Liver (tissue), 3 donors: Measurements from ENCODE around the gene JAK1.

ENCODE experiments used
- GABPA ChIP-seq, 2 donors: IDR thresholded peaks in 1 of 2; conservative IDR thresholded peaks in 1 of 2; 2 replicates each; pipeline ENCODE4 v1.6.1; 2016; ENCODE audit warnings: antibody characterized with exemption in 2 of 2, mild to moderate bottlenecking in 1 of 2, moderate library complexity in 1 of 2
- HNF4A ChIP-seq, 2 donors: conservative IDR thresholded peaks; 2 replicates each; pipeline ENCODE4 v1.6.1; 2016; ENCODE audit warnings: antibody characterized with exemption in 2 of 2, mild to moderate bottlenecking in 2 of 2
- RAD21 ChIP-seq, 2 donors: IDR thresholded peaks; 2 replicates each; pipeline ENCODE4 v1.6.1; 2016; ENCODE audit warnings: antibody characterized with exemption in 2 of 2, mild to moderate bottlenecking in 2 of 2
- TAF1 ChIP-seq: conservative IDR thresholded peaks from 2 replicates; pipeline ENCODE4 v1.6.1; 2016; ENCODE audit warnings: antibody characterized with exemption, mild to moderate bottlenecking
- YY1 ChIP-seq: IDR thresholded peaks from 2 replicates; pipeline ENCODE4 v1.6.1; 2016; ENCODE audit warnings: antibody characterized with exemption, mild to moderate bottlenecking
- TF ChIP-seq, protein P1 (sequence below): fragments of 150-350 bp; IDR thresholded peaks from 2 replicates; pipeline ENCODE4 v1.5.1; 2017; ENCODE audit warnings: improper control_type of control experiment, low read depth, low read length; ENCODE audit not compliant: missing input control
- TF ChIP-seq, protein P2 (sequence below): IDR thresholded peaks from 2 replicates; pipeline ENCODE4 v1.6.1; 2016; ENCODE audit warnings: antibody characterized with exemption
- TF ChIP-seq, protein P3 (sequence below): IDR thresholded peaks from 2 replicates; pipeline ENCODE4 v1.6.1; 2016; ENCODE audit warnings: antibody characterized with exemption
- donor health status: healthy.
- donor health status: healthy.

DNA sequence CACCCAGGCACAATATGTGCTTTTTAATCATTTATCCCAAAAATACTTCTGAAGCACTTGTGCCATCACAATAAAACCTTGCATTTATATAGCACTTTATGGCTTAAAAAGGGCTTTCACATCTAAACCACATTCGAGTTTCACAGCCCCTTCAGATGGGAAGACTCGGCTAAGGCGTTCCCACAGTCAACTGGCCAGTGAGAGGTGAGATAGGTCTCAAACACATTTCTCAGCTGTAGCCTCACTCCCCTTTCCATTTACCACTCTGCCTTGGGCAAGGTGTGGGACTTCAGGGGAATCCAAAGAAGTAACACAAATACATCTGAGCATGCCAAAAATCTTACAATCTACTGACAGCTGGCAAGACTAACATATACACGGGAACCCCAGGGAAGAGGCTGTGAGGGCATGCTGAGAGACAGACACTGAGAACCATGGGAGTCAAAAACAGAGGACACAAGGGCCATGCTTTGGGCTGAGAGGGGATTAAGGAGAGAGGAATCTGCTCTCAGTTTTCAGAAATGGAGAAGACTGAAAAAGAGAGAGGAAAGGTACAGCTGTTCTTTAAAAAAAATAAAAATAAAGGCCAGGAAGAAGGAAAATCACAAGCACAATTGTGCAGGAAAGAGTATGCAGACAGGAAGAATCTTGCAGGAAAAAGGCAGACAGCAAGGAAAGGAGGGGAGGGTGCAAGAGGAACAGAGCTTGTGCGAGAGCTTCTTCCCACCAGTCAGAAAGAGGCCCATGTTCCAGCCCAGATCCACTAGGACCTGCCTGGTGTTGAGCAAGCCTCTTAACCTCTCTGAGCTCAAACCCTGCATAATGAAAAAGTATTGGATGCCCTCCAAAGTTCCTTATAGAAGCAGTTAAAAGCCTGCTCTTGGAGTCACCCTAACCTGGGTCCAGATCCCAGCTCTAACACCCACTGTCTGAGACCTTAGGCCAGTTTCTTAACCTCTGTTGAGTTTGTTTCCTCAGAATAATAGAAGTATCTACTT lies 73.5 kb downstream of the JAK1 start:
- TF ChIP-seq, protein P1, sequence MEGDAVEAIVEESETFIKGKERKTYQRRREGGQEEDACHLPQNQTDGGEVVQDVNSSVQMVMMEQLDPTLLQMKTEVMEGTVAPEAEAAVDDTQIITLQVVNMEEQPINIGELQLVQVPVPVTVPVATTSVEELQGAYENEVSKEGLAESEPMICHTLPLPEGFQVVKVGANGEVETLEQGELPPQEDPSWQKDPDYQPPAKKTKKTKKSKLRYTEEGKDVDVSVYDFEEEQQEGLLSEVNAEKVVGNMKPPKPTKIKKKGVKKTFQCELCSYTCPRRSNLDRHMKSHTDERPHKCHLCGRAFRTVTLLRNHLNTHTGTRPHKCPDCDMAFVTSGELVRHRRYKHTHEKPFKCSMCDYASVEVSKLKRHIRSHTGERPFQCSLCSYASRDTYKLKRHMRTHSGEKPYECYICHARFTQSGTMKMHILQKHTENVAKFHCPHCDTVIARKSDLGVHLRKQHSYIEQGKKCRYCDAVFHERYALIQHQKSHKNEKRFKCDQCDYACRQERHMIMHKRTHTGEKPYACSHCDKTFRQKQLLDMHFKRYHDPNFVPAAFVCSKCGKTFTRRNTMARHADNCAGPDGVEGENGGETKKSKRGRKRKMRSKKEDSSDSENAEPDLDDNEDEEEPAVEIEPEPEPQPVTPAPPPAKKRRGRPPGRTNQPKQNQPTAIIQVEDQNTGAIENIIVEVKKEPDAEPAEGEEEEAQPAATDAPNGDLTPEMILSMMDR, result no peak
- TF ChIP-seq RAD21 (IDR thresholded peaks at IDR 0.05) (no peak), TAF1 (no peak), GABPA (IDR thresholded peaks at IDR 0.05 in 1 of 2, conservative IDR thresholded peaks at IDR 0.05 in 1 of 2) (no peak), HNF4A (conservative IDR thresholded peaks at IDR 0.05) (no peak), YY1 (no peak)
- TF ChIP-seq, protein P2, sequence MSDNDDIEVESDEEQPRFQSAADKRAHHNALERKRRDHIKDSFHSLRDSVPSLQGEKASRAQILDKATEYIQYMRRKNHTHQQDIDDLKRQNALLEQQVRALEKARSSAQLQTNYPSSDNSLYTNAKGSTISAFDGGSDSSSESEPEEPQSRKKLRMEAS, result peak; percentile 11
- TF ChIP-seq, protein P3, sequence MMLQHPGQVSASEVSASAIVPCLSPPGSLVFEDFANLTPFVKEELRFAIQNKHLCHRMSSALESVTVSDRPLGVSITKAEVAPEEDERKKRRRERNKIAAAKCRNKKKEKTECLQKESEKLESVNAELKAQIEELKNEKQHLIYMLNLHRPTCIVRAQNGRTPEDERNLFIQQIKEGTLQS, result no peak
